Measurements from ENCODE around the gene DNM3. TPM values are rescaled to one million over a fixed set of nuclear protein-coding genes. Genes with fewer than 3 reads are reported as not detected.

DNM3 gene
- total and polyA plus RNA-seq, 2 experiments from 2014 or later: 5.2 to 12.2 TPM

DNA sequence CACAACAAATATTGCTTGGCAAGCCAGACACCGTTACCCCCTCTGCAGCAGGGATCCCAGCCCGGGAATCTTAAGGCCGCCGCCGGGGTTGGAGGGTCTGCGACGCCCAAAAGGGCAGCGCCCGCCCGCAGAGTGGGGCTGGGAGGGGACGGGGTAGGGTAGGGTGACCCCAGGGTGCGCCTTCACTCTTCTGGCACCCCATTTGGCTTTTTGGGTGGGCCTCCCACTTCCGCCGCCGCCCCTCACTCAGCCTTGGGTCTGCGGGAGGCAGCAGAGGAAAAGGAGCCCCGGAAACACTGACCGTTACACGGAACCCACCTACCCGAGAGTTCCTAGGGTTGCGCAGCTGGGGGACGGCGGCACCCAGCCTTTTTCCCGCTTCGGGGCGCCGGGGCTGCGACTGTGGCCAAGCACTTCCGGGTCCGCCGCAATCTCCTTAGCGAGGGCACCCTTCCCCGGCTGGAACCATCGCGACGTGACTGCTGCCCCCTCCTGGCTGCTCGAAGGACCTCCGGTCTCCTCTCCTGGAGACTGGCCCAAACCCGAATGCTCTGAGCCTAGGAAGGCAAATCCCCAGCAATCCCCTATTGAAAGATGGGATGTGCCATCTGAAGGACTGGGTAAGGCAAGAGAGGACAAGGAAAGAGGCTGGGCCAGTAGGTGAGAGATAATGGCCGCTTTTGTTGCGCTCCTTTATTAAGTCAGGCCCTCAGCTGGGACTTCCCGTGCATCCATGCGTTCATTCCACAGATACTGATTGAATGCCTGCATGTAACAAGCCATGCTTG lies 602.6 kb downstream of the DNM3 start, which contains the start of gene PIGC (continued):
- TF ChIP-seq JUNB (IDR thresholded peaks at IDR 0.05; ENCODE audit: unreplicated experiment) (no peak), NANOG (IDR thresholded peaks at IDR 0.05; ENCODE audit: borderline replicate concordance) (no peak), CTCF (conservative IDR thresholded peaks at IDR 0.05; ENCODE audit: low read depth in 2 of 2) (peak; percentile 81 to 93), CREB1 (CRISPR knock-in tag; IDR thresholded peaks at IDR 0.05; ENCODE audit: low read depth) (peak; percentile 50), EZH2phosphoT487 (IDR thresholded peaks at IDR 0.05; ENCODE audit: unreplicated experiment) (no peak), POLR2AphosphoS5 (IDR thresholded peaks at IDR 0.05; ENCODE audit: low read depth) (peak; percentile 70)

- ATAC-seq (no peak), DNase-seq (ENCODE audit: low spot score) (no peak)
- Histone ChIP-seq H3K27ac (ENCODE audit: low read depth) (no peak overlapping the region), H3K79me2 (replicated peaks; ENCODE audit: insufficient read depth) (peaks cover 12% of the 10 kb centered on the region), H4K20me1 (replicated peaks; ENCODE audit: insufficient read depth) (no peaks in the 10 kb centered on the region), H3K27me3 (ENCODE audit: insufficient read depth) (no peaks in the 10 kb centered on the region), H3K4me1 (ENCODE audit: insufficient read depth) (peaks cover 6% of the 10 kb centered on the region), H3K4me3 (no peak overlapping the region), H3K4me2 (no peak overlapping the region), H3K36me3 (ENCODE audit: insufficient read depth) (no peaks in the 10 kb centered on the region), H3F3A (replicated peaks; ENCODE audit: low read depth) (no peaks in the 10 kb centered on the region), H3K9me2 (ENCODE audit: insufficient read depth) (no peaks in the 10 kb centered on the region), H2AFZ (no peak overlapping the region)
- Mint-ChIP-seq H3K27me3 (ENCODE audit: insufficient read depth, low read depth, poor library complexity) (peaks cover 7% of the 10 kb centered on the region), H3K9me3 (no peaks in the 10 kb centered on the region), H3K4me3 (no peak overlapping the region), H3K4me1 (peaks cover 8% of the 10 kb centered on the region; the same call in 2 of the 3 replicates), H3K36me3 (ENCODE audit: low read depth) (peaks cover 10% of the 10 kb centered on the region), H3K27ac (no peak overlapping the region)
- TF ChIP-seq CTCF (conservative IDR thresholded peaks at IDR 0.05; ENCODE audit: low read depth in 2 of 2) (no peak), POLR2AphosphoS5 (IDR thresholded peaks at IDR 0.05; ENCODE audit: low read depth) (no peak), CREB1 (CRISPR knock-in tag; IDR thresholded peaks at IDR 0.05; ENCODE audit: low read depth) (no peak), ZNF462 (CRISPR knock-in tag; IDR thresholded peaks at IDR 0.05) (no peak), ZNF114 (CRISPR knock-in tag; IDR thresholded peaks at IDR 0.05) (no peak), STAT1 (IDR thresholded peaks at IDR 0.05; ENCODE audit: unreplicated experiment) (no peak), JUNB (IDR thresholded peaks at IDR 0.05; ENCODE audit: unreplicated experiment) (no peak), ETS1 (IDR thresholded peaks at IDR 0.05) (no peak)
These were observed 605.2 kb downstream of the DNM3 start for GRCh38 chr1:172446547-172446946.
